Sigmoid colon (tissue), 4 donors: ENCODE data around the gene FBF1.
A peak's percentile ranks its signal among the peaks of the same experiment; 100 is the strongest.

Source experiments
- CTCF ChIP-seq, 4 experiments: fragments of 450-650 bp in 3 of 4; fragments of 200-600 bp in 1 of 4; IDR thresholded peaks; one replicate each; pipeline ENCODE4 v1.5.1; 2016 to 2019; ENCODE audit warnings: antibody characterized with exemption in 4 of 4, mild to moderate bottlenecking in 3 of 4, moderate library complexity in 2 of 4
- POLR2AphosphoS5 ChIP-seq, 4 donors: sonication (generic); formaldehyde crosslinking; IDR thresholded peaks; one replicate each; pipeline ENCODE4 v1.6.1; 2017; ENCODE audit warnings: antibody characterized with exemption in 4 of 4

GRCh38 chr17:75861927-75862317 is 78.9 kb downstream of the FBF1 start:
- TF ChIP-seq CTCF (IDR thresholded peaks at IDR 0.05) = no peak
- peak in 3 of 4 donors; percentile 48 to 81 (median 48) for TF ChIP-seq POLR2AphosphoS5 (IDR thresholded peaks at IDR 0.05)
